AG09319 (cell line): ENCODE measurements around the gene FBLN7.
"Not testable (repeated sequence)": the region's sequence is repeated elsewhere in the genome, so short reads cannot be mapped to it uniquely, and the experiment has no call there.

Source experiments
- DNase-seq: peaks from one replicate; pipeline ENCODE4 v3.0.0-alpha.2; 2010; ENCODE audit warnings: low read depth; ENCODE audit errors: extremely low read depth
- TF ChIP-seq, protein P1 (sequence below): IDR thresholded peaks from 2 replicates; pipeline ENCODE4 v1.5.1; 2011; ENCODE audit warnings: low read depth, mild to moderate bottlenecking, inconsistent platforms, low read length, moderate library complexity

The FBLN7 gene

DNA sequence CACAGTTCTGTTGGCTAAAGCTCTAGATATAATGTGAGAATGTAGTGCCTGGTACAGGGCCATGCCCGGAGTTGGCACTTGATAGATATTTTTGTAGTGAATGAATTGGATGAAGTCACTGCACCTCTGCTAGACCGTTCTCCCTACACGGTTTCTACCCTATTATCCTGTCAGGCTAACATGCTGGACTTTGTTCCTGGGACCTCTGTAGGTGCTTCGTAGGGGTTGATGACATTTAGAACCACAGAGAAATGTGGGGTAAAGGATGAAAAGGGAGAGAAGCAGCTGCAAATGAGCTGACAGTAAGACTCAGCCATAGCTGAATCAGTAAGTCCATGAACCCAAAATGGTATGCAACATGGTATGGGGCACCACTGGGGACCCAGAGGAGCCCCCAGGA, 4.1 kb upstream of the FBLN7 start:
- TF ChIP-seq, protein P1, sequence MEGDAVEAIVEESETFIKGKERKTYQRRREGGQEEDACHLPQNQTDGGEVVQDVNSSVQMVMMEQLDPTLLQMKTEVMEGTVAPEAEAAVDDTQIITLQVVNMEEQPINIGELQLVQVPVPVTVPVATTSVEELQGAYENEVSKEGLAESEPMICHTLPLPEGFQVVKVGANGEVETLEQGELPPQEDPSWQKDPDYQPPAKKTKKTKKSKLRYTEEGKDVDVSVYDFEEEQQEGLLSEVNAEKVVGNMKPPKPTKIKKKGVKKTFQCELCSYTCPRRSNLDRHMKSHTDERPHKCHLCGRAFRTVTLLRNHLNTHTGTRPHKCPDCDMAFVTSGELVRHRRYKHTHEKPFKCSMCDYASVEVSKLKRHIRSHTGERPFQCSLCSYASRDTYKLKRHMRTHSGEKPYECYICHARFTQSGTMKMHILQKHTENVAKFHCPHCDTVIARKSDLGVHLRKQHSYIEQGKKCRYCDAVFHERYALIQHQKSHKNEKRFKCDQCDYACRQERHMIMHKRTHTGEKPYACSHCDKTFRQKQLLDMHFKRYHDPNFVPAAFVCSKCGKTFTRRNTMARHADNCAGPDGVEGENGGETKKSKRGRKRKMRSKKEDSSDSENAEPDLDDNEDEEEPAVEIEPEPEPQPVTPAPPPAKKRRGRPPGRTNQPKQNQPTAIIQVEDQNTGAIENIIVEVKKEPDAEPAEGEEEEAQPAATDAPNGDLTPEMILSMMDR, result no peak

DNA sequence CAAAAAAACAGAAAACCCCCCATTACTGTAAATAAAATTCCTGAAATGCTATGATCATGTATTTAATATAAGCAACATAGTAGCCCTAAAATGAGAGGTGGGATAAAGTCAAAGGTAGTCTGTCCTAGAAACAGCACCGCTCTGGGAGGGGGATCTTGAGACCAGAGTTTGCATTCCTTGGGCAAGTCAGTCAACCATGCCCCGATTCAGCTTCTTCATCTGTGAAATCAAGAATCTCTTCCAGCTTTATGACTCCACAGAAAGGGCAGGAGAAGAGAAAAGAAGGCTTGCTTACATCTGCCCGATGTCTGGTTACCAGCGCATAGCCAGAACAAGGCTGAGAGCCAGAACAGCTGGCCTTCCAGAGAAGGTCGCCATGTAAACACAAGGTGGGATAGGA, 2.1 kb upstream of the FBLN7 start:
- TF ChIP-seq, protein P1, result no peak
- no peak for DNase-seq

More for the DNA sequence above, 4.1 kb upstream of the FBLN7 start:
- no peak for DNase-seq

DNA sequence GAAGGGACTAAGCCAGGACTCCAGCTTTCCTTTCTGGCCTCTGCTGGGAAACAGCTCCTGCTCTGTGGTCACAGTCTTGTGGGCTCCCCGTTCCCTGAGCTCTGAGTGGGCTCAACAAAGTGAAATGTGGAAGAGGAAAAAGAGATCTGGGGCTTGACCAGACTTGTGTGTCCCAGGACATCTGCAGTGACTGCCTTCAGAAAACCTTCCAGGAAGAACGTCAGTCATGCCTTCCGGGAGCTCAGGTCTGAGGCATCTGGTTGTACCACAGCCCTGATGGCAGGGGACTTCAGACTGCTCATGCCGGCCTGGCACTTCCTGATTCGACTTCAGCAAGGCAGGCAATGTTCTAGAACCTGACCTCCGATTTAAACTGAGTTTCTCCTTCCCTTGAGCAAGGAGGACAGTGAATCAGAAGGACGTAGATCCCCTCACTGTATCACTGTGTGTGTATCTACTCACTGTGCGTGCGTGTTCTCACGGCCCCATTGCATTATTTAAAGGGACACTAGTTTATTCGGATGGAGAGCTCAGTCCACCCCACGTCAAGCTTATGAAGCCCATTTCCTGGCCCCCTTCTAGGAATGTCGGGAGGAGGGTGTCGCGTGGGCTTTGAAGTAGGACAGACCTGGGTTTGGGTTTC, 548 bp upstream of the FBLN7 start:
- no peak for DNase-seq
- TF ChIP-seq, protein P1, result no peak

DNA sequence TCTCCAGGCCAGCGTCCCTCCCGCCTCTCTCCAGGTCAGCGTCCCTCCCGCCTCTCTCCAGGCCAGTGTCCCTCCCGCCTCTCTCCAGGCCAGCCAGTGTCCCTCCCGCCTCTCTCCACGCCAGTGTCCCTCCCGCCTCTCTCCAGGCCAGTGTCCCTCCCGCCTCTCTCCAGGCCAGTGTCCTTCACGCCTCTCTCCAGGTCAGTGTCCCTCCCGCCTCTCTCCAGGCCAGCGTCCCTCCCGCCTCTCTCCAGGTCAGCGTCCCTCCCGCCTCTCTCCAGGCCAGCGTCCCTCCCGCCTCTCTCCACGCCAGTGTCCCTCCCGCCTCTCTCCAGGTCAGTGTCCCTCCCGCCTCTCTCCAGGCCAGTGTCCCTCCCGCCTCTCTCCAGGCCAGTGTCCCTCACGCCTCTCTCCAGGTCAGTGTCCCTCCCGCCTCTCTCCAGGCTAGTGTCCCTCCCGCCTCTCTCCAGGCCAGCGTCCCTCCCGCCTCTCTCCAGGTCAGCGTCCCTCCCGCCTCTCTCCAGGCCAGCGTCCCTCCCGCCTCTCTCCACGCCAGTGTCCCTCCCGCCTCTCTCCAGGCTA, 939 bp downstream of the FBLN7 start:
- not testable (repeated sequence) for DNase-seq

DNA sequence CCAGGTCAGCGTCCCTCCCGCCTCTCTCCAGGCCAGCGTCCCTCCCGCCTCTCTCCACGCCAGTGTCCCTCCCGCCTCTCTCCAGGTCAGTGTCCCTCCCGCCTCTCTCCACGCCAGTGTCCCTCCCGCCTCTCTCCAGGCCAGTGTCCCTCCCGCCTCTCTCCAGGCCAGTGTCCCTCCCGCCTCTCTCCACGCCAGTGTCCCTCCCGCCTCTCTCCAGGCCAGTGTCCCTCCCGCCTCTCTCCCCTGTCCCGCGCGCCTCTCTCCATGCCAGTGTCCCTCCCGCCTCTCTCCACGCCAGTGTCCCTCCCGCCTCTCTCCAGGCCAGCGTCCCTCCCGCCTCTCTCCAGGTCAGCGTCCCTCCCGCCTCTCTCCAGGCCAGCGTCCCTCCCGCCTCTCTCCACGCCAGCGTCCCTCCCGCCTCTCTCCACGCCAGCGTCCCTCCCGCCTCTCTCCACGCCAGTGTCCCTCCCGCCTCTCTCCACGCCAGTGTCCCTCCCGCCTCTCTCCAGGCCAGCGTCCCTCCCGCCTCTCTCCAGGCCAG, 1.5 kb downstream of the FBLN7 start:
- not testable (repeated sequence) for DNase-seq

DNA sequence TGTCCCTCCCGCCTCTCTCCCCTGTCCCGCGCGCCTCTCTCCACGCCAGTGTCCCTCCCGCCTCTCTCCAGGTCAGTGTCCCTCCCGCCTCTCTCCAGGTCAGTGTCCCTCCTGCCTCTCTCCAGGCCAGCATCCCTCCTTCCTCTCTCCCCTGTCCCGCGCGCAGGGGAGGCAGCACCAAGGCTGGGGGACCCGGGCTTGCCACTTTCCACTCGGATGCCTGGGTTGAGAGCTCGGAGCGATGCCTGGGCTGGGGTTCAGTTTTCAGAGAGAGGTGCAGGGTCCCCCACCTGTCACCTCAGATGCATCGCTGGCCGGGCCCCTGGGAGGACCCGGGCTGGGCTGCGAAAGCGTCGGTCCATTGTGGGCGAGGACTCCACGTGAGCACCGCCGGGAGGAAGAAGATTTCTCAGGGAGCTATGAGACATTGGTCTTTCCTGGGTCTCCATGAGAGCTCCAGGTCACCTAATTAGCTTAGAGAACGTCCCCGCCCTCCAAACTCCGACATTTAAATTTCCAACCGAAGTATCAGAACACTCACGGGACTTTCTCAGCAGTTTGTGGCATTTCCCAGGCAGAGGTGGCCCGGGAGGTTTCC, 2.1 kb downstream of the FBLN7 start:
- TF ChIP-seq, protein P1, result no peak
- no peak for DNase-seq

DNA sequence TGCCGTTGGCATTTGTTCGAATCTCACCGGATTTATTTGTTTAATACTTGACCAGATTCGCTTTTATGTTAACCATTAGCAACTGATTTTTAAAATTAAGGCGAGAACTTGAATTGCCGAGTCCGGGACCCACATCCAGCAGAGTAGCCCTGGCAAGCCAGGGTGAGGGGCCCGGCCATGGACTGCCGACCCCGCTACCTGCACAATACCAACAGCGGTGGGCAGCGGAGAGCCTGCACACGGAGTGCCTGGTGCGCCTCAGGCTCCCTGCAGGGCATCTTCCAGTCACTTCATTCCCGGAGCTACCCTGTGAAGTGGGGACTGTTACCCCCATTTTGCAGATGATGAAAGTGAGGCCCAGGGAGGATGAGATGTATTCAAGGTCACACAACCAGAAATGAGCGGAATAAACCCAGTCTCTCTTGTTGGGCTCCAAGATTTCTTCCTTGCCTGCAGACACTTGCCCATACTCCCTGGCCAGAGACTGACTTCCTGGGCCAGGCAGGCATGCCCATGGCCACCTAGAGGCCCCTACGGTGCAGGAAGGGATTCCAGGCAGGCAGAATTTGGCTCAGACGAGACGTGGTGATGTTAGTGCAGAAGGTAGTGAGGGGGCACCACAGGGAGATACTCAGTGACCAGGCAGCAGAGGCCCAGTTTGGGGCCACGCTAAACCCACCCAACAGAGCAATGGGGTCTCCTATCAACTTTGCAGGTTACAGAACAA, 2.9 kb downstream of the FBLN7 start:
- TF ChIP-seq, protein P1, result no peak
- no peak for DNase-seq

DNA sequence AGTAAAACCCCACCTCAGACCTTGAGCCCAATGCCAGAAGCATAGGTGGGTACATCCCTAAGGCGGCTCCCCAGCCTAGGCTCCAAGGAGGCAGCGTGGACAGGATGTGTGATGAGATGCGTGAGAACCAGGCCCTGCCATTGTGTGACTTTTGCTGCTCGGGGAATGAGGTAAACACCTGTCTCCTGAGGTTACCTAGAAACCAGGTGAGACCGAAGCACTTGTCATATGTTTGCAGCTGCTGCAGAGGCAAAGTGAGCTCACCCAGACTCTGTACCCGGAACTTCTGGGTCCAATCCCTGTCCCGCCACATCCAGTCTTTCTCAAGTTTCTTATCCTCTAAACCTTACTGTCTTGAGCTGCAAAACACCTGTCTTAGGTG, 3.4 kb downstream of the FBLN7 start:
- TF ChIP-seq, protein P1, result no peak
- no peak for DNase-seq
